GM12878 (cell line): ENCODE data around the gene MAP3K5. TPM values are rescaled to one million over a fixed set of nuclear protein-coding genes. Genes with fewer than 3 reads are reported as not detected.

Experiments
- E2F8 ChIP-seq: fragments of 450-650 bp; IDR thresholded peaks from 2 replicates; pipeline ENCODE4 v1.6.1; 2018; ENCODE audit warnings: mild to moderate bottlenecking, low read depth, moderate library complexity; ENCODE audit not compliant: partially characterized antibody
- NRF1 ChIP-seq: conservative IDR thresholded peaks from 2 replicates; pipeline ENCODE4 v1.6.1; 2011; ENCODE audit warnings: mild to moderate bottlenecking, low read depth, low read length, improper control_type of control experiment
- ZNF384 ChIP-seq: IDR thresholded peaks from 2 replicates; pipeline ENCODE4 v1.6.1; 2012; ENCODE audit warnings: low read depth, mild to moderate bottlenecking, low read length, improper control_type of control experiment, borderline replicate concordance
- polyA plus RNA-seq, 11 experiments: library from polyadenylated mRNA; depleted of rRNA in 4 of 11; unstranded in 6 of 11; stranded (reverse) in 5 of 11; fragments of >200 nt; fragmentation: Nextera tagmentation in 4 of 11; fragmentation: Illumina TruSeq in 1 of 11; extraction: Ambion mirVana in 4 of 11; extraction: Trizol in 1 of 11; gene quantifications; 1 replicate in 1 of 11; 2 replicates in 10 of 11; pipeline versions ENCODE4 v1.2.1 to v1.2.3, GENCODE V29; 2011 to 2016; ENCODE audit warnings: inconsistent platforms in 2 of 11, missing spikeins in 2 of 11, low read depth in 1 of 11
- total RNA-seq, 4 experiments: library from RNA; depleted of rRNA in 3 of 4; stranded (reverse); fragments of >200 nt in 3 of 4; fragmentation: Illumina TruSeq in 1 of 4; extraction: Trizol in 1 of 4; gene quantifications; 2 replicates each; pipeline versions ENCODE4 v1.2.1 to v1.2.3, GENCODE V29; 2013 to 2021
- TF ChIP-seq, protein P1 (sequence below): fragments of 450-650 bp; IDR thresholded peaks from 2 replicates; pipeline ENCODE4 v1.6.1; 2017; ENCODE audit warnings: mild to moderate bottlenecking, moderate library complexity
- TF ChIP-seq, protein P2 (sequence below): IDR thresholded peaks from 2 replicates; pipeline ENCODE4 v1.6.1; 2011; ENCODE audit warnings: low read depth, low read length, improper control_type of control experiment, borderline replicate concordance

Gene MAP3K5
- total and polyA plus RNA-seq, 10 of the 15 experiments (the other 5 are each of a cell fraction or from before 2014, with no cell fraction given), result 5.4 to 34.3 (median 26.4) TPM

DNA sequence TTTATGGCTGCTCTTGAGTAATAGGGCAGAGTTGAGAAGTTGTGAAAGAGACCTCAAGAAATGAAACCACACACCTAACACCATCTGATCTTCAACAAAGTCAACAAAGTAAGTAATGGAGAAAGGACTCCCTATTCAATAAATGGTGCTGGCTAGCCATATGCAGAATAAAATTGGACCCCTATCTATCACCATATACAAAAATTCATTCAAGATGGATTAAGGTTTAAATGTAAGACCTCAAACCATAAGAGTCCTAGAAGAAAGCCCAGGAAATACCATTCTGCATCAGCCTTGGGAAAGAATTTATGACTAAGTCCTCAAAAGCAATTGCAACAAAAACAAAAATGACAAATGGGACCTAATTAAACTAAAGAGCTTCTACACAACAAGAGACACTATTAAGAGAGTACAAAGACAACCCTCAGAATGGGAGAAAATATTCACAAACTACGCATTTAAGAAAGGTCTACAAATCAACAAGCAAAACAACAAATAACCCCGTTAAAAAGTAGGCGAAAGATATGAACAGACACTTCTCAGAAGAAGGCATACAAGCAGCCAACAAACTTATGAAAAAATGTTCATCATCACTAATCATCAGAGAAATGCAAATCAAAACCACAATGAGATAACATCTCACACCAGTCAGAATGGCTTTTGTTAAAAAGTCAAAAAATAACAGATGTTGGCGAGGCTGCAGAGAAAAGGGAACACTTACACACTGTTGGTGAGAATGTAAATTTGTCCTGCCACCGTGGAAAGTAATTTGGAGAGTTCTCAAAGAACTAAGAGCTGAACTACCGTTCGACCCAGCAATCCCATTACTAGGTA is 4.0 kb downstream of the MAP3K5 start (continued):
- TF ChIP-seq, protein P1, sequence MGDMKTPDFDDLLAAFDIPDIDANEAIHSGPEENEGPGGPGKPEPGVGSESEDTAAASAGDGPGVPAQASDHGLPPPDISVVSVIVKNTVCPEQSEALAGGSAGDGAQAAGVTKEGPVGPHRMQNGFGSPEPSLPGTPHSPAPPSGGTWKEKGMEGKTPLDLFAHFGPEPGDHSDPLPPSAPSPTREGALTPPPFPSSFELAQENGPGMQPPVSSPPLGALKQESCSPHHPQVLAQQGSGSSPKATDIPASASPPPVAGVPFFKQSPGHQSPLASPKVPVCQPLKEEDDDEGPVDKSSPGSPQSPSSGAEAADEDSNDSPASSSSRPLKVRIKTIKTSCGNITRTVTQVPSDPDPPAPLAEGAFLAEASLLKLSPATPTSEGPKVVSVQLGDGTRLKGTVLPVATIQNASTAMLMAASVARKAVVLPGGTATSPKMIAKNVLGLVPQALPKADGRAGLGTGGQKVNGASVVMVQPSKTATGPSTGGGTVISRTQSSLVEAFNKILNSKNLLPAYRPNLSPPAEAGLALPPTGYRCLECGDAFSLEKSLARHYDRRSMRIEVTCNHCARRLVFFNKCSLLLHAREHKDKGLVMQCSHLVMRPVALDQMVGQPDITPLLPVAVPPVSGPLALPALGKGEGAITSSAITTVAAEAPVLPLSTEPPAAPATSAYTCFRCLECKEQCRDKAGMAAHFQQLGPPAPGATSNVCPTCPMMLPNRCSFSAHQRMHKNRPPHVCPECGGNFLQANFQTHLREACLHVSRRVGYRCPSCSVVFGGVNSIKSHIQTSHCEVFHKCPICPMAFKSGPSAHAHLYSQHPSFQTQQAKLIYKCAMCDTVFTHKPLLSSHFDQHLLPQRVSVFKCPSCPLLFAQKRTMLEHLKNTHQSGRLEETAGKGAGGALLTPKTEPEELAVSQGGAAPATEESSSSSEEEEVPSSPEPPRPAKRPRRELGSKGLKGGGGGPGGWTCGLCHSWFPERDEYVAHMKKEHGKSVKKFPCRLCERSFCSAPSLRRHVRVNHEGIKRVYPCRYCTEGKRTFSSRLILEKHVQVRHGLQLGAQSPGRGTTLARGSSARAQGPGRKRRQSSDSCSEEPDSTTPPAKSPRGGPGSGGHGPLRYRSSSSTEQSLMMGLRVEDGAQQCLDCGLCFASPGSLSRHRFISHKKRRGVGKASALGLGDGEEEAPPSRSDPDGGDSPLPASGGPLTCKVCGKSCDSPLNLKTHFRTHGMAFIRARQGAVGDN, result peak; percentile 29
- TF ChIP-seq ZNF384, result peak; percentile 32; the same call in 1 of the 2 replicates
- peak; percentile 36 for TF ChIP-seq E2F8
- TF ChIP-seq, protein P2, sequence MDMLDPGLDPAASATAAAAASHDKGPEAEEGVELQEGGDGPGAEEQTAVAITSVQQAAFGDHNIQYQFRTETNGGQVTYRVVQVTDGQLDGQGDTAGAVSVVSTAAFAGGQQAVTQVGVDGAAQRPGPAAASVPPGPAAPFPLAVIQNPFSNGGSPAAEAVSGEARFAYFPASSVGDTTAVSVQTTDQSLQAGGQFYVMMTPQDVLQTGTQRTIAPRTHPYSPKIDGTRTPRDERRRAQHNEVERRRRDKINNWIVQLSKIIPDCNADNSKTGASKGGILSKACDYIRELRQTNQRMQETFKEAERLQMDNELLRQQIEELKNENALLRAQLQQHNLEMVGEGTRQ, result no peak
- no peak for TF ChIP-seq NRF1
- TF ChIP-seq, all 136 proteins: peak for 23
